ENCODE data around the gene ADGRF1.

Gene ADGRF1

DNA sequence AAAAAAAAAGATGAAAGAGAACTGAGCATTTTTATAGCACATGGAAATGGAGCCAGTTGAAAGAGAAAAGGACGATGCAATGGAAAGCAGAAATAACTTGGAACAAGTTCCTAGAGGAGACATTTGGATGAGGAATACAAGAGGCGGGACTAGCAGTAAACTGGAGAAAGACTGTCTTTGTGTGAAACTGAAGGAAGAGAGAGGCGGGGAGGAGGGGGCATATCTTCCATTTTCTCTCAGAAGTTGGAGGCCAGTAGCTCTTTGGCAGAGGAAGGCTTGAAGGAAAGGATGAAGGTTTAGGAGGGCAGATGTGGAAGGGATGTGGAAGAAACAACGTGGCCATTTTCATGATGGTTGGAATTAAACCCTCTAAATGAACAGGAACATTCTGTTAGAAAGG lies 33.0 kb upstream of the ADGRF1 start:
- no peaks in the 10 kb centered on the region for H3K36me3 ChIP-seq (ENCODE audit: control insufficient read depth, insufficient read depth, low read length)
- H3K9ac ChIP-seq (ENCODE audit: low read length) = no peak overlapping the region
- H3K4me1 ChIP-seq (ENCODE audit: control insufficient read depth, insufficient read depth, low read length) = peaks cover 7% of the 10 kb centered on the region
- H3K9me3 ChIP-seq (ENCODE audit: control insufficient read depth, low read length) = no peaks in the 10 kb centered on the region
- no peaks in the 10 kb centered on the region for H3K27me3 ChIP-seq (ENCODE audit: control insufficient read depth, insufficient read depth, low read length)
- H3K4me3 ChIP-seq (ENCODE audit: low read length) = no peak overlapping the region

DNA sequence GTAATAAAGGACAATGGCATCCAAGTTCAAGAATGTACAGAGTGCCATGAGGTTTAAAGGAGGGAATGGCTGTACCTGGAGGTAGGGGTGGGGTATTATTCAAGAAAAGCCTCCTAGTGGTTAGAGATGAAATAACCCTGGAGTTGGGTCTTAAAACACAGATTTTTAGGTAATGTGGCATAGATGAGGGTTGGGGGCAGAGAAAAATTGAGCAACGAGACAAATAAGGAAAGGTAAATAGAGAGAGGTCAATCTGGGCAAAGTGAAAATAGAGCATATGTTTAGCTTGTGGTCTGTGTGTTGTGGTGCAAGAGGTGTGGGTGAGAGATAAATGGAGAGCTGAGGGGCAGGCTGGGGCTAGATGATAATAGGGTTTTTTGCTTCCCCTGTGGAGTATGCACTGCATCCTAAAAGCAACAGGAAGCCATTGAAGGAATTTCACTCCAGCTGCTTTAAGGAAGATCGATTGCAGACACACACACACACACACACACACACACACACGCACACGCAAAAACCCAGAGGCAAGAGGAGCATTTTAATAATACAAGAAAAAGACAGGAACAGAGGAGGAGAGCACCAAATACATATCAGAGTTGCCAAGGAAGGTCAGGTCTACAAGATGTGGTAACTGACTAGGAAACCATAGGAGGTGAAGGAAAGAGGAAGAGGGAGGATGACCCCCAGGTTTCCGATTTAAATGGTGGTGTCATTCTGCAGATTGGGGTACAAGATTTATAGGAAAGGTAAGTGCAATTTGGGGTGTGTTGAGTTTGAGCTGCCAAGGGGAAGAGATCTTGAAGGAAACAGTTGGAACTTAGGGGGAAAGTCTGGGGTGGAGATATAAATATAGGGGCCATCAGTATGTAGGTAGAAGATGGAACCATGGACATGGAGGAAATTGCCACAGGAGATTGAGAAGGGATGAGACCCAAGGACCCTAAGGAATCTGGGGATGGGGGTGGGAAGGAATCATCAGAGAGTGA lies 31.3 kb upstream of the ADGRF1 start:
- Histone ChIP-seq H3K4me1 (ENCODE audit: control insufficient read depth, insufficient read depth, low read length) (peaks cover 7% of the 10 kb centered on the region), H3K27me3 (ENCODE audit: control insufficient read depth, insufficient read depth, low read length) (no peaks in the 10 kb centered on the region), H3K4me3 (ENCODE audit: low read length) (no peak overlapping the region), H3K36me3 (ENCODE audit: control insufficient read depth, insufficient read depth, low read length) (no peaks in the 10 kb centered on the region), H3K9ac (ENCODE audit: low read length) (no peak overlapping the region), H3K9me3 (ENCODE audit: control insufficient read depth, low read length) (no peaks in the 10 kb centered on the region)

DNA sequence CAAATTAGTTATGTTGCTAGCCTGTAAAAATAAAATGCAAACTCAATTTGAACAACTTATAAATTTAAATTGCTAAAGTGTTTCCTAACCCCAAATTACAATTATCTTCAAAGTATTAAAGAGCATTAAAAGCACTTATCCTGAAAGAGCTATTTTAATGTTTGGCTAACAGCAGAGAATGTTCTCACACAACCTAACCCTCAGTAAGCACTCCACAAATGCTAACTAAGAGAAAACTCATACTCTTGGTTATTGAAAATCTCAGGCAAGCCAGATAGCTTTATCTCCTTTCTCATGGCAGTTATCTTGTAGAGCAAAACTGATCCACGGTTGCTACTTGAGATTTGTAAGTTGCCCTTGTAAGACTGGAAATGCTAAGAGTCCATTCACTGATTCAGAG lies 30.5 kb upstream of the ADGRF1 start:
- H3K27me3 ChIP-seq (ENCODE audit: control insufficient read depth, insufficient read depth, low read length) = no peaks in the 10 kb centered on the region
- H3K36me3 ChIP-seq (ENCODE audit: control insufficient read depth, insufficient read depth, low read length) = no peaks in the 10 kb centered on the region
- H3K4me3 ChIP-seq (ENCODE audit: low read length) = no peak overlapping the region
- H3K9ac ChIP-seq (ENCODE audit: low read length) = no peak overlapping the region
- no peaks in the 10 kb centered on the region for H3K9me3 ChIP-seq (ENCODE audit: control insufficient read depth, low read length)
- H3K4me1 ChIP-seq (ENCODE audit: control insufficient read depth, insufficient read depth, low read length) = peaks cover 7% of the 10 kb centered on the region

DNA sequence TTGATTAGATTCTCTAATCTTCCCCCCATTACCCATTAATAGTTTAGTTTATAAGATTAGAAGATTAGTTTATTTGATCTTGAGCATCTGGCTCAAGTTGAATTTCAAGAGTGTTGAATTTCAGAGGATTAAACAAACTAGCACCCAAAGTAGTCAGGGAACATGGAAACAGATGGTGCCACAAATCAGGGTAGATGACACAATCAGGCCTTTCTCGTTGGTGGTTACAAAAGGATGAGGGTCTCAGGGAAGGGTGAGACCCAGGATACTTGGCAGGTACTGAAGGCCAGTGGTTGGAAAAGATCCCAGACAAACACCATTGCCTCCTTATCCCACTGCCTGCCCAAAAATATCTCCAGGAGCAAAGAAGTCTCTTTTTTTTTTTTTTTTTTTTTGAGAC lies 29.5 kb upstream of the ADGRF1 start:
- Histone ChIP-seq H3K9ac (ENCODE audit: low read length) (no peak overlapping the region), H3K36me3 (ENCODE audit: control insufficient read depth, insufficient read depth, low read length) (no peaks in the 10 kb centered on the region), H3K4me1 (ENCODE audit: control insufficient read depth, insufficient read depth, low read length) (peaks cover 2% of the 10 kb centered on the region), H3K9me3 (ENCODE audit: control insufficient read depth, low read length) (no peaks in the 10 kb centered on the region), H3K27me3 (ENCODE audit: control insufficient read depth, insufficient read depth, low read length) (no peaks in the 10 kb centered on the region), H3K4me3 (ENCODE audit: low read length) (no peak overlapping the region)

DNA sequence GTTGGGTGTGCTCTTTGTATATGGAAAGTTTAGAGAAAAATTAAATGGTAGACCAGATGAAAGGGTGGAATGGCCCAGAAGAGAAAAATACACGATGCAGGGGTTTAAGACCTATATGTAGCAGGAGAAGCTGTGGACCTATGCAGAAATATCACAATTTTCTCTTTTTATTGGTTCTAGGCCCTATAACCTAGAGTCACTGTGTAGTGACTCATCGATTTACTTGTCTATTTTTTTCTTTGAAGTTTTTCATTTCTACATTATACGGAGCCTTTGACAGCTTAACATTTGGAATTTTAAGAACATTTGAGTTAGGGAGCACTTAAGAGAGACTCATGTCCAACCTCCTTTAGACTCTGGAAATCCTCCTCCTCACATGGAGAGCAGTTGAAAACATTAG lies 28.3 kb upstream of the ADGRF1 start:
- Histone ChIP-seq H3K4me1 (ENCODE audit: control insufficient read depth, insufficient read depth, low read length) (no peaks in the 10 kb centered on the region), H3K9ac (ENCODE audit: low read length) (no peak overlapping the region), H3K36me3 (ENCODE audit: control insufficient read depth, insufficient read depth, low read length) (no peaks in the 10 kb centered on the region), H3K4me3 (ENCODE audit: low read length) (no peak overlapping the region), H3K27me3 (ENCODE audit: control insufficient read depth, insufficient read depth, low read length) (no peaks in the 10 kb centered on the region), H3K9me3 (ENCODE audit: control insufficient read depth, low read length) (no peaks in the 10 kb centered on the region)

DNA sequence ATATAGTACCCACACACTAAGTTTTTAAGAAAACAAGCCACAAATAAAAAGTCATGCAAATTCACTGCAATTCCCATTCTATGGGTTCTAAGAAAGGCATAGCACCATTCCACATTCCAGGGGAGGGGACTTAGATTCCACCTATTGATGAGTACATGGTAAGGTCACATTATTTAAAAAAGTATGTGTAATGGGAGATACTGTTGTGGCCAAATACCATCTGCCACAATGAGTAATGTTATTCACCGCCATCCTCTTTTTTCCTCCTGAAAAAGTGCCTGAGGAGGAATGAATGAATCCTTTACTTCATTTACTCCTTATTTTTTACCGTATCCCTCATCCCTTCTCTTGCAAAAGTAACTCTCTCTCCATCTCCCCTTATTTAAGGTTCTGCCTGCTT lies 27.0 kb upstream of the ADGRF1 start:
- H3K9me3 ChIP-seq (ENCODE audit: control insufficient read depth, low read length) = no peaks in the 10 kb centered on the region
- no peak overlapping the region for H3K4me3 ChIP-seq (ENCODE audit: low read length)
- H3K9ac ChIP-seq (ENCODE audit: low read length) = no peak overlapping the region
- H3K27me3 ChIP-seq (ENCODE audit: control insufficient read depth, insufficient read depth, low read length) = no peaks in the 10 kb centered on the region
- H3K36me3 ChIP-seq (ENCODE audit: control insufficient read depth, insufficient read depth, low read length) = no peaks in the 10 kb centered on the region
- no peaks in the 10 kb centered on the region for H3K4me1 ChIP-seq (ENCODE audit: control insufficient read depth, insufficient read depth, low read length)

DNA sequence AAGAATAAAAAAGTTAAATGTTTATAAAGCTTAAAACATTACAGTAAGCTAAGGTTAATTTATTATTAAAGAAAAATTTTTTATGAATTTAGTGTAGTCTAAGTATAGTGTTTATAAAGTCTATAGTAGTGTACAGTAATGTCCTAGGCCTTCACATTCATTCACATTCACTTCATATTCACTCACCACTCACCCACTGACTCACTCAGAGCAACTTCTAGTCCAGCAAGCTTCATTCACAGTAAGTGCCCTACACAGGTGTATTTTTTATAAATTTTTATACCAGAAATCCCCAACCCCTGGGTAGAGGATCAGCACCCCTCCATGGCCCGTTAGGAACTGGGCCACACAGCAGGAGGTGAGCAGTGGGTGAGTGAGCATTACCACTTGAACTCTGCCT lies 24.3 kb upstream of the ADGRF1 start:
- H3K9ac ChIP-seq (ENCODE audit: low read length) = no peak overlapping the region
- no peaks in the 10 kb centered on the region for H3K36me3 ChIP-seq (ENCODE audit: control insufficient read depth, insufficient read depth, low read length)
- no peaks in the 10 kb centered on the region for H3K27me3 ChIP-seq (ENCODE audit: control insufficient read depth, insufficient read depth, low read length)
- peaks cover 7% of the 10 kb centered on the region for H3K4me1 ChIP-seq (ENCODE audit: control insufficient read depth, insufficient read depth, low read length)
- no peaks in the 10 kb centered on the region for H3K9me3 ChIP-seq (ENCODE audit: control insufficient read depth, low read length)
- no peak overlapping the region for H3K4me3 ChIP-seq (ENCODE audit: low read length)

DNA sequence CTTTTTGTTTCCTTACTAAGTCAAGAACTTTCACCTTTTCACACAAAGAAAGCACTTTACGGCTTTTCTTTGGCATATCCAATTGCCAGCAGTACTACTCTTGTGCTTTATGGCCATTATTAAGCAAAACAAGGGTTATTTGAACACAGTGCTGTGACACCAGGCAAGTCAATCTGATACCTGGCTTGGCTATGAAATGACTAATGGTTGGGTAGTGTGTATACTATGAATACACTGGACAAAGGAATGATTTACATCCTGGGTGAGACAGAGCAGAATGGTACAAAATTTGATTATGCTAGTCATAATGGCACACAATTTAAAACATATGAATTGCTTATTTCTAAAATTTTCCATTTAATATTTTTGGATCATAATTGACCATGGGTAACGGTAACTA lies 22.1 kb upstream of the ADGRF1 start:
- H3K4me1 ChIP-seq (ENCODE audit: control insufficient read depth, insufficient read depth, low read length) = peaks cover 10% of the 10 kb centered on the region
- H3K9me3 ChIP-seq (ENCODE audit: control insufficient read depth, low read length) = no peaks in the 10 kb centered on the region
- H3K4me3 ChIP-seq (ENCODE audit: low read length) = no peak overlapping the region
- no peak overlapping the region for H3K9ac ChIP-seq (ENCODE audit: low read length)
- no peaks in the 10 kb centered on the region for H3K36me3 ChIP-seq (ENCODE audit: control insufficient read depth, insufficient read depth, low read length)
- H3K27me3 ChIP-seq (ENCODE audit: control insufficient read depth, insufficient read depth, low read length) = no peaks in the 10 kb centered on the region

DNA sequence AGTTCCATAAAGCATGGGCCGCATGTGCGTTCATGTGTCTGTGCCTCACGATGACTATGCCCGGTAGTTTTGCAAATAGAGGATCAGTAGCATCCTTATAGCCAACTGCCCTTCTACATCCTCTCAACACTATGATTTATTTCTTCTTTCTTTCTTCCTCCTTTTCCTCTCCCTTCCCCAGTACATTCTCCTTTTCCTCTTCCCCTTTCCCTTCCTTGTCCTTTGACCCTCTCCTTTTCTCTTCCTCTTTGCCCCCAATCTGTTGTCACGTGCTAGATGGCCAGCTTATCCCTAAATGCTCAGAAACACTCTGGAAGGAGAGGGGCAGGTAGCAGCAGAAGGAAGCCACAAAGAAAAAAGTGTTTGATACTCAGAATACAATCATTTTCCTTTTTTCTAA lies 20.2 kb upstream of the ADGRF1 start:
- Histone ChIP-seq H3K36me3 (ENCODE audit: control insufficient read depth, insufficient read depth, low read length) (no peaks in the 10 kb centered on the region), H3K4me3 (ENCODE audit: low read length) (no peak overlapping the region), H3K9me3 (ENCODE audit: control insufficient read depth, low read length) (no peaks in the 10 kb centered on the region)

DNA sequence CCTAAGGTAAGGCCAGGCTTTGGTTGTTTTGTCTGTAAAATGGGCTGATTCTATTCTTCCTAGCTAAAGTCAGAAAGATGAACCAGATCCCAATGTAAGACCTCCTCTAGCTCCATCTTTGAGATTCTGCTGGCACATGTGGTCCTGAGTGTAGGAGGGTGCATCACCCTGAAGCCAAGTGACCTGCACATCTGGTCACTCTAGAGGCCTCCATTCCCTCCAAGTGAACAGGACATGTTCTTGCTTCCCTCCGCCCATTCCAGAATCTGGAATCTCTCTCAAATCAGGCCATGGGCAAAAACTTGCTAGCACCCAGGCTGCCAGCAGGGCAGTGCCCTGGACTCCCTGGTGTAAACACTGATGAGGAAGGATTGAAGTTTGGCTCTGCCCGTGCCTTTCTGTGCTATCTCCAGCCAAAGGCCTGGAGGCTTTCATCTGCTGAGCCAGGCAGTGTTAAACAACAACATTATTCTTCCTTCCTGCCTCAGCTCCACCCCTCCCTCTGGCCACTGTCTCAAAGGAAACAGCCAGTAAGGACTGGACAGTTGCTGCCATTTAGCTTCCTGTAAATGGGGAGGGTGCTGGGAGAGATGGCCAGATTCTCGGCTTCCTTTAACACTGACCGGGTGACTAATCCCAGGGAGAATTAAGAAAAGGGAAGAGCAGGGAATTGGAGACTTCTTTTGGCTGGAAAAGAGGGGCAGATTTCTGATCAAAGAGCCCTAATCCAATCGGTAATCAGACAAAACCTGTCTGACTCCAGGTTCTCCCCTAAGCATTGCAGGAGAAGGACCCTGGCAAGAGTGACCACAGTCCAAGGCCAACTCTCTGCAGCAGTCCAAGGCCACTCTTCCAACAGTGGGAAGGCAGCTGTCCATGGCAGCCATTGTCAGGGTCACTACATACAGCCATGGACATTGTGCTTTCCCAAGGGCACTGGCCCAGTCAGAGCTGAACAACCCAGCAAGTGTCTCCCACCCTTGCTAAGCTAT lies 19.5 kb upstream of the ADGRF1 start:
- H3K9me3 ChIP-seq (ENCODE audit: control insufficient read depth, low read length) = no peaks in the 10 kb centered on the region
- no peak overlapping the region for H3K4me3 ChIP-seq (ENCODE audit: low read length)
- H3K4me1 ChIP-seq (ENCODE audit: control insufficient read depth, insufficient read depth, low read length) = peaks cover 10% of the 10 kb centered on the region
- no peaks in the 10 kb centered on the region for H3K36me3 ChIP-seq (ENCODE audit: control insufficient read depth, insufficient read depth, low read length)
- H3K9ac ChIP-seq (ENCODE audit: low read length) = no peak overlapping the region
- H3K27me3 ChIP-seq (ENCODE audit: control insufficient read depth, insufficient read depth, low read length) = no peaks in the 10 kb centered on the region

More for the DNA sequence above, 20.2 kb upstream of the ADGRF1 start:
- no peaks in the 10 kb centered on the region for H3K27me3 ChIP-seq (ENCODE audit: control insufficient read depth, insufficient read depth, low read length)
- H3K9ac ChIP-seq (ENCODE audit: low read length) = no peak overlapping the region
- H3K4me1 ChIP-seq (ENCODE audit: control insufficient read depth, insufficient read depth, low read length) = peaks cover 10% of the 10 kb centered on the region

DNA sequence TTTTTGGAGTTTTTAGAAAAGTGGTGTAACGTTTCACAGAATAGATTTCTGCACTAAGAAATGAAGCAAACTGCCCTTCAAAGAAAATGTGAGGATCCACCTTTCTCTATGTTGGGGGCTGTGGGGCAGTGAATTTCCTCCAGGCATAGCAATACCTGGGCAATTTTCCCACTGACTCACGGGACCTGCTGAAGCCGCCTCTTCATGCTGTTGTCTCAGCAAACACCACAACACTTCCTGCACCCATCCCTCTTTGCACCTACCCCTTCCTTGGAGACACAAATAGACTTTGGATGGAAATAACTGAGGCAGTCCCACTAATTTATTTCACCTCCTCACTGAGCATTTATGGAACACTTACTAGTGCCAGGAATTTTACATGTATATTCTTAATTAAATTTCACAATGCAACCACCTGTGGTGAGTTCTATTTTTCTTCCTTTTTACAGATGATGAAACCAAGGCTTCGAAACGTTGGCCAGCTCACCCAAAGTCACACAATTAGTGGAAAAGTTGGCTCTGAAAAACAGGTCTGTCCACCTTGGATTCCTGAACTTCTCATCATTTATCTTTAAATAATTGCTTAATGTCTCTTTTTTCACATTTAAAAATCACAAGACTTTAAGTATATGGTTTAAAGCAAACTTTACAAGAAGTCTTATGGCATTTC lies 17.2 kb upstream of the ADGRF1 start:
- no peak overlapping the region for H3K4me3 ChIP-seq (ENCODE audit: low read length)
- no peaks in the 10 kb centered on the region for H3K36me3 ChIP-seq (ENCODE audit: control insufficient read depth, insufficient read depth, low read length)
- no peaks in the 10 kb centered on the region for H3K9me3 ChIP-seq (ENCODE audit: control insufficient read depth, low read length)
- H3K9ac ChIP-seq (ENCODE audit: low read length) = no peak overlapping the region
- H3K4me1 ChIP-seq (ENCODE audit: control insufficient read depth, insufficient read depth, low read length) = peaks cover 10% of the 10 kb centered on the region
- H3K27me3 ChIP-seq (ENCODE audit: control insufficient read depth, insufficient read depth, low read length) = no peaks in the 10 kb centered on the region

Measured in mucosa of stomach (tissue), 1 donor.